ENCODE results near the gene FMN1. TPM values are rescaled to one million over a fixed set of nuclear protein-coding genes. Genes with fewer than 3 reads are reported as not detected.

Gene FMN1
- total and polyA plus RNA-seq, 12 donors: 0.22 to 5.5 (median 3.3) TPM

DNA sequence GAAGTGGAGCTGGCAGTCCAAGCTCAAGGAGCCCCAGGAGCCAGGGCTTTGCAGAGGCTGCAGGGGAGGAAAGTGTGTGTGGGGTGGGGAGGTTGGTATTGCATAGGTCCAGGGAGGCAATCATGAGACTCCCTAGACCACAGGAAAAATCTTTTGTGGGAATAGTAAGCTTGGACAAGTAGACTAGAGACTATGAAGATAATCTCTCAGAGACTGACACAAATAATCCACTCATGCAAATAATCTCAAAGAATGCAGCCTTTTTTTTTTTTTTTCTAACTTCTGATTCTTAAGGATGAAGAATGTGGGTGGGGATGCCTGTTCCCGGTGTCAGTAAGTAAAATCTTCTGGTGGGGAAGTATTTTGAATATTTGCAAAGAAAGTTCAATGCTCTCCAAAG lies 363.0 kb downstream of the FMN1 start:
- DNase-seq (no peak), ATAC-seq (no peak)
- 60 to 70% methylated on average over 1 of the region's 1 CpG for WGBS, 2 donors
- TF ChIP-seq, protein P1, sequence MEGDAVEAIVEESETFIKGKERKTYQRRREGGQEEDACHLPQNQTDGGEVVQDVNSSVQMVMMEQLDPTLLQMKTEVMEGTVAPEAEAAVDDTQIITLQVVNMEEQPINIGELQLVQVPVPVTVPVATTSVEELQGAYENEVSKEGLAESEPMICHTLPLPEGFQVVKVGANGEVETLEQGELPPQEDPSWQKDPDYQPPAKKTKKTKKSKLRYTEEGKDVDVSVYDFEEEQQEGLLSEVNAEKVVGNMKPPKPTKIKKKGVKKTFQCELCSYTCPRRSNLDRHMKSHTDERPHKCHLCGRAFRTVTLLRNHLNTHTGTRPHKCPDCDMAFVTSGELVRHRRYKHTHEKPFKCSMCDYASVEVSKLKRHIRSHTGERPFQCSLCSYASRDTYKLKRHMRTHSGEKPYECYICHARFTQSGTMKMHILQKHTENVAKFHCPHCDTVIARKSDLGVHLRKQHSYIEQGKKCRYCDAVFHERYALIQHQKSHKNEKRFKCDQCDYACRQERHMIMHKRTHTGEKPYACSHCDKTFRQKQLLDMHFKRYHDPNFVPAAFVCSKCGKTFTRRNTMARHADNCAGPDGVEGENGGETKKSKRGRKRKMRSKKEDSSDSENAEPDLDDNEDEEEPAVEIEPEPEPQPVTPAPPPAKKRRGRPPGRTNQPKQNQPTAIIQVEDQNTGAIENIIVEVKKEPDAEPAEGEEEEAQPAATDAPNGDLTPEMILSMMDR (IDR thresholded peaks at IDR 0.05): no peak
- Histone ChIP-seq H3K4me1 (no peaks in the 10 kb centered on the region), H3K27ac (no peak overlapping the region), H3K9me3 (no peaks in the 10 kb centered on the region), H3K36me3 (no peaks in the 10 kb centered on the region), H3K27me3 (peaks cover 0 to 6% (median 0%) of the 10 kb centered on the region in 7 donors), H3K4me3 (no peak overlapping the region)
- intact Hi-C loops (cut with DNase I): loop anchor here in 3 of 10 donors (10.0 kb wide), 2 partner anchors 157 to 163 kb away; no protein-coding TSS in a partner anchor

DNA sequence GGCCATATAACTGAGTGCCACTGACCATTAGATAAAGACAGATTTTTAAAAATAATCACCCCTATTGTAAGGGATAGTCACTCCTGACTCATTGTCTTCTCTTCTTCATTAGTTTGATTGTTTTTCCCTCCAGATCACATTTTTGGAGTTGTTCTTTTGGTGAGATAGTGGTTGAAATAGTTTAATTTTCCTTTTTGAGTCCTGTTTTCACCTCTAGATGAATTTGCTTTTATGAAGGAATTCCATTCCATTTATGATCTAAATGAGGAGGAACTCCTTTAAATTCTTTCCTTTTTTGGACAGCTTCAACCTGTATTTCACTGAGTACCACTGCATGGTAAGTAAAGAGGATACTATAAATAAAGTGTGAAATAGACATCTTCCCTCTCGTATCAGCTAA lies 364.3 kb downstream of the FMN1 start:
- Histone ChIP-seq H3K9me3 (no peaks in the 10 kb centered on the region), H3K4me1 (no peaks in the 10 kb centered on the region), H3K4me3 (no peak overlapping the region), H3K36me3 (no peaks in the 10 kb centered on the region), H3K27ac (no peak overlapping the region), H3K27me3 (peaks cover 0 to 6% (median 0%) of the 10 kb centered on the region in 7 donors)
- 70 to 76% methylated on average over 1 of the region's 1 CpG for WGBS, 2 donors
- DNase-seq (no peak), ATAC-seq (no peak)
- intact Hi-C loops (cut with DNase I): loop anchor here in 3 of 10 donors (10.0 kb wide), 2 partner anchors 155 to 165 kb away; no protein-coding TSS in a partner anchor
- TF ChIP-seq, protein P1 (IDR thresholded peaks at IDR 0.05): no peak

DNA sequence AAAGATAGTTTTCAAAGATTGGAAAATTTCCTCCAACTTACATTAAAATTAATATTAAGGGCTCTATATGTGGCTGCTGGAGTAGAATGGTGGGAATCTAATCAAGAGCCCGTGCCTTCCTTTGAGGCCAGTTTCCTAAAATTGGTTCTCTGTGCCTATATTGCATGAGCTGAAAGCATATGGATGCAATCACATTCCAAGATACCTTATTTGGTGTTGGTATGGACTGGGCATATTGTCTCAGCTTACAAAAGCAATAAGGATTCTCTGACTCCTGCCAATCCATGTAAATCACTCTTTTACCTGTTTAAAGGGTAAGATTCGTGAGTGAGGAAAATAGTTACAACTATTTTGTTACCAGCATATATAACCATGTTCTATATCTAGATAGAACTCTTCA lies 365.1 kb downstream of the FMN1 start:
- intact Hi-C loops (cut with DNase I): no loop called here
- DNase-seq (no peak), ATAC-seq (no peak)
- Histone ChIP-seq H3K4me3 (no peak overlapping the region), H3K27me3 (peaks cover 0 to 8% (median 0%) of the 10 kb centered on the region in 7 donors), H3K27ac (no peak overlapping the region), H3K4me1 (no peaks in the 10 kb centered on the region), H3K9me3 (no peaks in the 10 kb centered on the region), H3K36me3 (no peaks in the 10 kb centered on the region)
- TF ChIP-seq, protein P1 (IDR thresholded peaks at IDR 0.05): no peak
- WGBS, 2 donors: 71 to 76% methylated on average over 2 of the region's 2 CpGs

- TF ChIP-seq, protein P1 (IDR thresholded peaks at IDR 0.05): no peak
- 65 to 71% methylated on average over 6 of the region's 6 CpGs for WGBS, 2 donors
Observed at GRCh38 chr15:32828507-32829186, 365.9 kb downstream of the FMN1 start.

More at GRCh38 chr15:32828507-32829186, 365.9 kb downstream of the FMN1 start:
- no peak for ATAC-seq
- Histone ChIP-seq H3K27ac (no peak overlapping the region), H3K4me3 (no peak overlapping the region), H3K9me3 (no peaks in the 10 kb centered on the region), H3K36me3 (no peaks in the 10 kb centered on the region), H3K27me3 (peaks cover 0 to 12% (median 0%) of the 10 kb centered on the region in 7 donors), H3K4me1 (no peaks in the 10 kb centered on the region)
- DNase-seq: no peak
- intact Hi-C loops (cut with DNase I): no loop called here
